HFF-Myc (cell line): Measurements from ENCODE around the gene TESK1.

ENCODE experiments used
- DNase-seq: peaks from one replicate; pipeline ENCODE4 v3.0.0-alpha.2; 2011; ENCODE audit warnings: low read depth; ENCODE audit errors: extremely low read depth
- H3K4me3 ChIP-seq: replicated peaks from 2 replicates; pipeline ENCODE4 v1.5.1; 2011; ENCODE audit warnings: low read depth, mild to moderate bottlenecking, control low read depth, low read length
- TF ChIP-seq, protein P1 (sequence below): IDR thresholded peaks from 2 replicates; pipeline ENCODE4 v1.5.1; 2012; ENCODE audit warnings: mild to moderate bottlenecking, low read depth, low read length, control low read depth; ENCODE audit errors: missing control alignments

The TESK1 gene

DNA sequence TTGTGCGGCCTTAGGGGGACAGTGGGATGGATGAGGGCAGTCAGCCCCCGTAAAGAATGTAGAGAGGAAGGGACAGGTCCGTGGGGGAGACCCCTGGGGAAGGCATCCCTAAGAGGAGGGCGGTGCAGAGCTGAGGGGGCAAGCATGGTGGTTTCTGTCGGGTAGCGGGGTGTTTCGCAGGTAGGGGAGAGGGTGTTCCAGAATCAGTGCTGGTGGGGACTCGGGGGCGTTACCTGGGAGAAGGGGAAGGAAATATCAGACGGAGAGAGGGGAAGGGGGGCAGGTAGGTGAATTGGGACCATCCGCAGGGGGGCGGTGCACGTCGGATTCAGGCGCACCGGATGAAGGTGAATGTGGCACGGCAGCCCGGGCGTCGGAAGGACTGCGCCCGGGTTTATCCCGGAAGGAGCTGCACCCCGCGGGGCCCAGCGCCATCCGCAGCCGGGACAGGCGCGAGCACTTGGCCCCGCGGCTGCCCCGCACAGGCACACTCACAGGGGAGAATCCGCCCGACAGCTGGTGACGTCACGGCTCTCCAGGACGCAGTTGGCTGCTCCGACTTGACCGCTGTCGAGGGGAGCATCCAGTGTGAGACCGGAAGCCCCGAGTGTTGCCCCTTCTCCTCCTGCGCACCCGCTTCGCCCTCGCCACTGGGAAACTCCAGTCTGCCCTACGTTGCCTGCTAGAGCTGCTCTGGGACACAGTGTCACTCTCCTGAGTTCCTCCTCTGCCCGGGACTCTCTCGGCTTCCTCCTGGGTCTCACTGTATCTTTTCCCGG lies 11.8 kb downstream of the TESK1 start:
- peak overlapping the region; percentile 13 for H3K4me3 ChIP-seq

DNA sequence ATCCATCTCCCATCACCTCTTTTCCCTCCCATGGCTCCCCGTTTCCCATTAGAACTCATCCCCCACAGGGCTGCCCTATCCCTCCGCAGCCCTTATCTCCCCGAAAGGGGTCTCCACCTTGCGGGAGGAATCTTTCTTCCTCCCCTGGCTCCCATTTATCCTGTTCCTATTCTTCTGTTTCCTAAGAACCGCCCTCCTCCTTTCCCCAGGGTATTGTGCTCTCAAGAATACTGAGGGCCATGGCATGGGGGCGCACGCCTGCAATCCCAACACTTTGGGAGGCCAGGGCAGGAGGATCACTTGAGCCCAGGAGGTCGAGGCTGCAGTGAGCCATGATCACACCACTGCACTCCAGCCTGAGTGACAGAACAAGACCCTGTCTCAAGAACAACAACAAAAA lies 12.5 kb downstream of the TESK1 start:
- H3K4me3 ChIP-seq, result no peak overlapping the region
- DNase-seq, result no peak
- TF ChIP-seq, protein P1, sequence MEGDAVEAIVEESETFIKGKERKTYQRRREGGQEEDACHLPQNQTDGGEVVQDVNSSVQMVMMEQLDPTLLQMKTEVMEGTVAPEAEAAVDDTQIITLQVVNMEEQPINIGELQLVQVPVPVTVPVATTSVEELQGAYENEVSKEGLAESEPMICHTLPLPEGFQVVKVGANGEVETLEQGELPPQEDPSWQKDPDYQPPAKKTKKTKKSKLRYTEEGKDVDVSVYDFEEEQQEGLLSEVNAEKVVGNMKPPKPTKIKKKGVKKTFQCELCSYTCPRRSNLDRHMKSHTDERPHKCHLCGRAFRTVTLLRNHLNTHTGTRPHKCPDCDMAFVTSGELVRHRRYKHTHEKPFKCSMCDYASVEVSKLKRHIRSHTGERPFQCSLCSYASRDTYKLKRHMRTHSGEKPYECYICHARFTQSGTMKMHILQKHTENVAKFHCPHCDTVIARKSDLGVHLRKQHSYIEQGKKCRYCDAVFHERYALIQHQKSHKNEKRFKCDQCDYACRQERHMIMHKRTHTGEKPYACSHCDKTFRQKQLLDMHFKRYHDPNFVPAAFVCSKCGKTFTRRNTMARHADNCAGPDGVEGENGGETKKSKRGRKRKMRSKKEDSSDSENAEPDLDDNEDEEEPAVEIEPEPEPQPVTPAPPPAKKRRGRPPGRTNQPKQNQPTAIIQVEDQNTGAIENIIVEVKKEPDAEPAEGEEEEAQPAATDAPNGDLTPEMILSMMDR, result no peak

More for the DNA sequence above, 11.8 kb downstream of the TESK1 start:
- no peak for DNase-seq
- TF ChIP-seq, protein P1, result no peak

DNA sequence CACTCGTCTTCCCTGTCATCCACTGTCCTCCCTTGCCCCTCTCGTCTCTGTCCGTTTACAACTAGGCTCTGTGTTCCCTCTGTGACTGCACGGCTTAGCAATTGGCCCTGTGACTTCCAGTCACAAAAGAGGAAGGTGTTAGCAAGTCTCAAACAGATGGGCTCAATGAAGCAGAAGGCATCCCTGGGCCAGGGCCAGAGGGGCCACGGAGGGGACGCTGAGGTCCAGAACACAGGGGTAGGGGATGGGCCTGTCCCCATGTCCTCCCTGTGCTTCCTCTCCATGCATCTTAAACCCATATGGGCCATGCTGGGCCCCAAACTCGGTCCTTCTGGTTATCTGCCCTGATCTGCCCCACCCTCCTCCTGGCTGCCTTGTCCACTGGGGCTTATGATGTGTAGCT lies 13.3 kb downstream of the TESK1 start, which contains the start of gene CD72:
CD72 (minus strand) TSS at position 89 of the 403 bp plus-strand sequence. CDS start 110 bp downstream, outside the sequence.
- no peak for DNase-seq
- TF ChIP-seq, protein P1, result no peak
- H3K4me3 ChIP-seq, result peak within 1 kb of the TSS; percentile 13; the same call in 1 of the 2 replicates

DNA sequence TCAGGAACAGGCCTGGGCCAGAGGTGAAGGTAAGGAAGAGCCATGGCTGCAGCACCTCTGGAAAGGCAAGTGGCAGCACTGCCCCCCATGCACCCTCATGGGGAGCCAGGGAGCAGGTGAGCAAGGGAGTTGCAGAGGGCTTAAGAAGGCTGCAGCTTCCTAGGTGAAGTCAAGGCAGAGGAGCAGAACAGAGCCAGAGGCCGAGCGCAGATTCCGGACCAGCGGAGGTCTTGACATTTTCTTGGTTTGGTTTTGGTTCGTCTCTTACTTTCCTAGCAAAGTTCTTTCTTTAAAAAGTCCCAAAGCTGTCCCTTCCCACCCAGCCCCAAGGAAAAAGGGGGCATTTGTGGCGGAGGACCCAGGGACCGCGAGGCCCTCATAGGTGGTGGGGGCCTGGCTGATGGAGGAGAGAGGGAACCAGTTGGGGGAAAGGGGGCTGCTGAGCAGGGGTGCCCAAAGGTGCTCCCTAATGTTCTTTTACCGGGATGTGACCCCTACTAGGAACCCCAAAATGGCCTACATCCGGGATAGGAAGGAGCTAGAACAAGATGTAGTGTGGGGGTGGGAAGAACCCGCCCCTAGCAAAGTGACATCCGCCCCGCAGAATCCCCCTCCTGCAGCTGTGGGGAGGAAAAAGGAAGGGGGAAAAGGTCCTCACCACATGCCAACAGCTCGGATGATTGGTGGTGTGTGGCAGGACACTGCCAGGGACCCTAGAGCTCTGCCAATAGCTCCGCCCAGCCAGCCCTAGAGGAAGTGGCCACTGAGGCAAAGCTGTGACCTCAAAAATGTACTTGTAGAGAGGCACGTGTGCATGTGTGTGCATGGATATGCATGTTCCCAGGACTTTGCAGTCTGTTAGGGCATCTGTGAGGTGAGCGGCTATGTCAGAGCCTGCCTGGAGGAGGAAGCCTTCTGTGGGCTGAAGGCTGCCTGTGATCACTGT lies 14.1 kb downstream of the TESK1 start:
- TF ChIP-seq, protein P1, result no peak
- no peak overlapping the region for H3K4me3 ChIP-seq
- no peak for DNase-seq

DNA sequence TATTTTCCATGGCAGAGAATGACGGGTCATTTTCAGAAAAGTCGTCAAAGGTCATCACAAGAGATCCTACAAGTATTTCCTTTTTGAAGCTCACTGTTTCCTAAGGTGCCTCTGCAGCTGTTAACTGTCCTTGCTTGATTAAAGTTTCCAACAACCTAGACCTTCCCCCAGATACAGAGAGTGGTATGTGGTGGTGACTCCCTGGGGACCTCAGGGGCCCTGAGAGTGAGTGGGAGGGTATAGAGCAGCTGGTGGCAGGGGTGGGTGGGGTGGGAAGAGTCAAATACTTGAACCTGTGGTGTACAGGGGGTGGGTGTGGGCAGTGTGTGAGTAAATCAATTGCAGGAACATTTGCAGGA lies 14.7 kb downstream of the TESK1 start:
- TF ChIP-seq, protein P1, result no peak
- H3K4me3 ChIP-seq, result no peak overlapping the region

DNA sequence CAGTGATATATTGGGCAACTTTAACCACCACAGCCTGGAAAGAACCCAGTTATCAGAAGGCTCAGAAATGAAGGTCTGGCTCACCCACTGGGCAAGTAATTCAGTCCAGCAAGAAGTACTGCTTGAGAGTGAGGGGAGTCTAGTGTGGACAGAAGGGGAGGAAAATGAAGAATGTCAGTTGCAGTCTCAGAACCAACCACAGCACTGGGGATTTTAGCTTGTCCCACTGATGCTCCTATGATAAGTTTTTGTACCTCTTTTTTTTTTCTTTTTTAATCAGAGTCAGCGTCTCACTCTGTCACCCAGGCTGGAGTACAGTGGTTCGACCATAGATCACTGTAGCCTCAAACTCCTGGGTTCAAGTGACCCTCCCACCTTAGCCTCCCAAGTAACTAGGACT lies 22.5 kb downstream of the TESK1 start:
- TF ChIP-seq, protein P1, result no peak
- H3K4me3 ChIP-seq, result no peak overlapping the region
- DNase-seq, result no peak

More for the DNA sequence above, 14.7 kb downstream of the TESK1 start:
- DNase-seq, result no peak
